A673 (cell line): Measurements from ENCODE around the gene PGLYRP3. TPM values are rescaled to one million over a fixed set of nuclear protein-coding genes. Genes with fewer than 3 reads are reported as not detected.

Experiments used
- BruUV-seq: library from RNA; stranded (reverse); fragments of 400-500 nt; replicated peaks from 2 replicates; lab custom pipeline; 2021; lab: Mats Ljungman, UMichigan
- CTCF ChIA-PET: fragments of 300-600 bp; sonication (Branson Sonifier 250); formaldehyde crosslinking; loops from one replicate; lab custom pipeline; 2022; ENCODE audit warnings: antibody characterized with exemption; lab: Charles Lee
- POLR2A ChIA-PET: fragments of 300-600 bp; sonication (Branson Sonifier 250); formaldehyde crosslinking; loops from one replicate; lab custom pipeline; 2022; ENCODE audit warnings: antibody characterized with exemption; ENCODE audit not compliant: low non-redundant PET; lab: Charles Lee
- DNase-seq: peaks from one replicate; pipeline ENCODE4 v3.0.0-alpha.2; 2015; ENCODE audit warnings: low spot score
- H3K27ac ChIP-seq: fragments of 200-600 bp; sonication (generic); 2 replicates; pipeline ENCODE4 v1.5.1; 2016; ENCODE audit warnings: mixed run types, low read depth, mild to moderate bottlenecking, mixed read lengths, antibody characterized with exemption, low read length; ENCODE audit not compliant: poor library complexity, severe bottlenecking
- H3K27me3 ChIP-seq: fragments of 200-600 bp; sonication (generic); replicated peaks from 2 replicates; pipeline ENCODE4 v1.6.1; 2017; ENCODE audit warnings: mixed run types, low read depth, mild to moderate bottlenecking, mixed read lengths, antibody characterized with exemption, low read length; ENCODE audit not compliant: insufficient read depth, poor library complexity
- H3K36me3 ChIP-seq: fragments of 200-600 bp; sonication (generic); 2 replicates; pipeline ENCODE4 v1.6.1; 2016; ENCODE audit warnings: mixed run types, mild to moderate bottlenecking, mixed read lengths, antibody characterized with exemption, low read length; ENCODE audit not compliant: insufficient read depth, poor library complexity, severe bottlenecking
- H3K4me1 ChIP-seq: fragments of 200-600 bp; sonication (generic); 2 replicates; pipeline ENCODE4 v1.6.1; 2017; ENCODE audit warnings: mixed run types, mild to moderate bottlenecking, mixed read lengths, antibody characterized with exemption, low read length; ENCODE audit not compliant: insufficient read depth, poor library complexity, severe bottlenecking
- H3K4me3 ChIP-seq: fragments of 200-600 bp; sonication (generic); 2 replicates; pipeline ENCODE4 v1.5.1; 2016; ENCODE audit warnings: low read depth, mixed run types, mild to moderate bottlenecking, mixed read lengths, low read length; ENCODE audit not compliant: poor library complexity, severe bottlenecking
- H3K9me3 ChIP-seq: fragments of 200-600 bp; sonication (generic); 2 replicates; pipeline ENCODE4 v1.6.1; 2016; ENCODE audit warnings: mixed run types, low read depth, mild to moderate bottlenecking, mixed read lengths, antibody characterized with exemption, low read length; ENCODE audit not compliant: poor library complexity, severe bottlenecking
- EZH2 ChIP-seq: fragments of 200-600 bp; sonication (generic); IDR thresholded peaks from 2 replicates; pipeline ENCODE4 v1.6.1; 2017; ENCODE audit warnings: borderline replicate concordance, low read depth, mild to moderate bottlenecking, mixed read lengths, antibody characterized with exemption, low read length; ENCODE audit not compliant: poor library complexity, severe bottlenecking
- intact Hi-C: fragments of 100-400 bp; cut with micrococcal nuclease; formaldehyde crosslinking; loops from one replicate; pipeline ENCODE4 v1.10.0; 2022; ENCODE audit not compliant: unreplicated experiment
- total RNA-seq: library from RNA; stranded (reverse); gene quantifications from 2 replicates; pipeline ENCODE4 v1.2.3, GENCODE V29; 2021
- TF ChIP-seq, protein P1 (sequence below): fragments of 300-800, 200-600 bp; sonication (generic); conservative IDR thresholded peaks from 2 replicates; pipeline ENCODE4 v1.5.1; 2017; ENCODE audit warnings: low read depth, mild to moderate bottlenecking, antibody characterized with exemption, low read length, moderate library complexity, mixed read lengths

Gene PGLYRP3
- total RNA-seq, 1 experiment from 2014 or later, result not detected

DNA sequence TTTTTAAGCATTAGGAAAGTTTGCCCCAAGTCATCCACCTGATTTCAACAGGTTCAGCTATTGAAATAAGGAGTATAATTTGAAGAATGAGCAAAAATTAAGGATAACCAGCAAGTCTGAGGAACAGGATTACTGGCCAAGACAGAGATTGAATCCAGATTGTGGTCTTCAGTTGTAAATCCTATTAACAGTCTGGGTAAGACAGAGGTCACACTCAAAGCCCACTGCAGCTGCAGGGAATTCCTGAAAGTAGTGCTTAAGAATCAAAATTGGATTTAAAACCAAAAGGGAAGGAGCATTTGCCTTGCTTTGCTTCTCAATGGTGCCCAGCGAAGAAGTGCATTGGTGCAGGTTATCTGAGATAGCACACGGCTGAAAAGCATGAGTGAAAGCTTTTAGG lies 59.7 kb downstream of the PGLYRP3 start:
- no TSS peak for BruUV-seq
- CTCF ChIA-PET, result no interaction called here
- DNase-seq, result no peak

GRCh38 chr1:153251988-153252387 lies 60.8 kb downstream of the PGLYRP3 start:
- ChIA-PET CTCF (no interaction called here), POLR2A (no interaction called here)
- Histone ChIP-seq H3K27me3 (peaks cover 6% of the 10 kb centered on the region), H3K27ac (no peak overlapping the region), H3K4me3 (no peak overlapping the region), H3K36me3 (no peaks in the 10 kb centered on the region), H3K4me1 (no peaks in the 10 kb centered on the region), H3K9me3 (no peaks in the 10 kb centered on the region)
- BruUV-seq, result no TSS peak
- intact Hi-C loops, result no loop called here
- no peak for DNase-seq
- TF ChIP-seq EZH2, result no peak
- TF ChIP-seq, protein P1, sequence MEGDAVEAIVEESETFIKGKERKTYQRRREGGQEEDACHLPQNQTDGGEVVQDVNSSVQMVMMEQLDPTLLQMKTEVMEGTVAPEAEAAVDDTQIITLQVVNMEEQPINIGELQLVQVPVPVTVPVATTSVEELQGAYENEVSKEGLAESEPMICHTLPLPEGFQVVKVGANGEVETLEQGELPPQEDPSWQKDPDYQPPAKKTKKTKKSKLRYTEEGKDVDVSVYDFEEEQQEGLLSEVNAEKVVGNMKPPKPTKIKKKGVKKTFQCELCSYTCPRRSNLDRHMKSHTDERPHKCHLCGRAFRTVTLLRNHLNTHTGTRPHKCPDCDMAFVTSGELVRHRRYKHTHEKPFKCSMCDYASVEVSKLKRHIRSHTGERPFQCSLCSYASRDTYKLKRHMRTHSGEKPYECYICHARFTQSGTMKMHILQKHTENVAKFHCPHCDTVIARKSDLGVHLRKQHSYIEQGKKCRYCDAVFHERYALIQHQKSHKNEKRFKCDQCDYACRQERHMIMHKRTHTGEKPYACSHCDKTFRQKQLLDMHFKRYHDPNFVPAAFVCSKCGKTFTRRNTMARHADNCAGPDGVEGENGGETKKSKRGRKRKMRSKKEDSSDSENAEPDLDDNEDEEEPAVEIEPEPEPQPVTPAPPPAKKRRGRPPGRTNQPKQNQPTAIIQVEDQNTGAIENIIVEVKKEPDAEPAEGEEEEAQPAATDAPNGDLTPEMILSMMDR, result no peak

More for the DNA sequence above, 59.7 kb downstream of the PGLYRP3 start:
- intact Hi-C loops, result no loop called here
- H3K4me1 ChIP-seq, result no peaks in the 10 kb centered on the region
- H3K9me3 ChIP-seq, result no peaks in the 10 kb centered on the region
- H3K27me3 ChIP-seq, result peaks cover 6% of the 10 kb centered on the region
- H3K4me3 ChIP-seq, result no peak overlapping the region
- POLR2A ChIA-PET, result no interaction called here
- H3K27ac ChIP-seq, result no peak overlapping the region
- no peak for TF ChIP-seq EZH2
- TF ChIP-seq, protein P1, result no peak
- no peaks in the 10 kb centered on the region for H3K36me3 ChIP-seq

GRCh38 chr1:153251562-153251961 lies 61.2 kb downstream of the PGLYRP3 start:
- Histone ChIP-seq H3K27ac (no peak overlapping the region), H3K4me3 (no peak overlapping the region), H3K27me3 (peaks cover 6% of the 10 kb centered on the region), H3K4me1 (no peaks in the 10 kb centered on the region), H3K9me3 (no peaks in the 10 kb centered on the region), H3K36me3 (no peaks in the 10 kb centered on the region)
- BruUV-seq, result no TSS peak
- POLR2A ChIA-PET, result no interaction called here
- no peak for TF ChIP-seq EZH2
- TF ChIP-seq, protein P1, result no peak
- intact Hi-C loops, result no loop called here
- DNase-seq, result no peak
- CTCF ChIA-PET, result no interaction called here
